B cell (primary cell): Measurements from ENCODE around the gene GABPB1.

Source experiments
- CTCF ChIP-seq: fragments of 200-600 bp; IDR thresholded peaks from one replicate; pipeline ENCODE4 v1.8.0; 2022; ENCODE audit warnings: antibody characterized with exemption, mild to moderate bottlenecking
- EZH2 ChIP-seq: IDR thresholded peaks from 2 replicates; pipeline ENCODE4 v1.6.1; 2012; ENCODE audit warnings: borderline replicate concordance, low read depth, mild to moderate bottlenecking, moderate library complexity, low read length; ENCODE audit not compliant: insufficient read depth, poor library complexity, severe bottlenecking

DNA sequence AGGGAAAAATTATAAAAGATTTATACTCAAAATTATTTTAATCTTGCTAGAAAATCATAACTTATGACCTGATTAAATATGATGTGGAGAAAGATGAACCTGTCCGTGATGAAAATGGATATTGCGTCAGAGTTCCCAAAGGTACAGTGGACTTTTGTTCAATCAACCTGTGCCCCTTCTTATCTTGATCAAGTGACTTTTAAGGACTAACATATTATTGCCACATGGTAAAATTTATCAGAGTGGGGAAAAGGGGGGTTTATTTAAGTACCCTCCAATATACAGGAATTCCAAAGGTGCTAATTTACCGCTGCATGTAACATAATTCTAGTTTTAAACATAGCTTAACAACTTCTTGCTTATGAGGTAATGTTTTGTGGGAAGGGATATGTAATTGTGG is 129.1 kb downstream of the GABPB1 start:
- no peak for TF ChIP-seq CTCF
- no peak for TF ChIP-seq EZH2
